Muscle of leg (tissue), 11 donors: ENCODE results near the gene CLDN4. TPM values are rescaled to one million over a fixed set of nuclear protein-coding genes. Genes with fewer than 3 reads are reported as not detected.
"Not testable (repeated sequence)": the region's sequence is repeated elsewhere in the genome, so short reads cannot be mapped to it uniquely, and the experiment has no call there.

ENCODE experiments used
- DNase-seq: peaks from one replicate; pipeline ENCODE4 v3.0.0; 2013
- H3K27ac ChIP-seq: one replicate; pipeline ENCODE4 v1.5.1; 2013; ENCODE audit warnings: mild to moderate bottlenecking, low read length, control low read depth
- H3K27me3 ChIP-seq: one replicate; pipeline ENCODE4 v1.6.1; 2013; ENCODE audit warnings: low read length; ENCODE audit not compliant: control insufficient read depth, insufficient read depth
- H3K36me3 ChIP-seq: one replicate; pipeline ENCODE4 v1.6.1; 2013; ENCODE audit warnings: low read length; ENCODE audit not compliant: control insufficient read depth, insufficient read depth
- H3K4me1 ChIP-seq: one replicate; pipeline ENCODE4 v1.6.1; 2013; ENCODE audit warnings: low read length; ENCODE audit not compliant: control insufficient read depth, insufficient read depth
- H3K4me3 ChIP-seq: one replicate; pipeline ENCODE4 v1.5.1; 2013; ENCODE audit warnings: low read length, control low read depth
- H3K9me3 ChIP-seq: replicated peaks from 2 replicates; pipeline ENCODE4 v1.6.1; 2013; ENCODE audit warnings: low read depth, low read length; ENCODE audit not compliant: control insufficient read depth
- WGBS: methylation state at CpG from one replicate; pipeline ENCODE4 v1.1.5; 2013; ENCODE audit warnings: missing lambda C conversion rate; ENCODE audit not compliant: insufficient coverage; 5-methylcytosine and 5-hydroxymethylcytosine counted together
- polyA plus RNA-seq, 8 donors: library from polyadenylated mRNA; unstranded; fragments of 120-200 nt; gene quantifications; one replicate each; pipeline versions ENCODE4 v1.2.1 to v1.2.3, GENCODE V29; 2013; ENCODE audit warnings: inconsistent platforms in 1 of 8, low replicate concordance in 1 of 8; ENCODE audit not compliant: insufficient read length in 8 of 8, insufficient read depth in 1 of 8
- total RNA-seq: library from RNA; stranded (reverse); fragments of 120-200 nt; gene quantifications from one replicate; pipeline ENCODE4 v1.2.4, GENCODE V29; 2013

Gene CLDN4
- total and polyA plus RNA-seq, 9 donors, result 0.27 to 10.9 (median 0.61) TPM

GRCh38 chr7:73801577-73801976 lies 29.2 kb upstream of the CLDN4 start:
- WGBS, result no CpG with 5 or more reads among the region's 1 CpG

GRCh38 chr7:73802459-73802858 lies 28.3 kb upstream of the CLDN4 start:
- Histone ChIP-seq H3K36me3 (no peaks in the 10 kb centered on the region), H3K4me3 (no peak overlapping the region), H3K9me3 (no peaks in the 10 kb centered on the region), H3K27ac (no peak overlapping the region), H3K27me3 (peaks cover 3% of the 10 kb centered on the region), H3K4me1 (no peaks in the 10 kb centered on the region)
- WGBS, result 100% methylated on average over 1 of the region's 4 CpGs
- DNase-seq, result no peak

More at GRCh38 chr7:73801577-73801976, 29.2 kb upstream of the CLDN4 start:
- no peaks in the 10 kb centered on the region for H3K9me3 ChIP-seq
- no peak overlapping the region for H3K27ac ChIP-seq
- no peaks in the 10 kb centered on the region for H3K4me1 ChIP-seq
- H3K4me3 ChIP-seq, result no peak overlapping the region
- peaks cover 3% of the 10 kb centered on the region for H3K27me3 ChIP-seq
- no peak for DNase-seq
- no peaks in the 10 kb centered on the region for H3K36me3 ChIP-seq

GRCh38 chr7:73809467-73809951 lies 21.3 kb upstream of the CLDN4 start:
- no peaks in the 10 kb centered on the region for H3K9me3 ChIP-seq
- peaks cover 11% of the 10 kb centered on the region for H3K27me3 ChIP-seq
- no peak for DNase-seq
- no peaks in the 10 kb centered on the region for H3K36me3 ChIP-seq
- whole genome bisulfite sequencing, result 65% methylated on average over 18 of the region's 21 CpGs
- H3K27ac ChIP-seq, result no peak overlapping the region
- no peaks in the 10 kb centered on the region for H3K4me1 ChIP-seq
- H3K4me3 ChIP-seq, result no peak overlapping the region

- no peaks in the 10 kb centered on the region for H3K4me1 ChIP-seq
- WGBS, result 0% methylated on average over 1 of the region's 4 CpGs
- H3K9me3 ChIP-seq, result no peaks in the 10 kb centered on the region
- no peak overlapping the region for H3K4me3 ChIP-seq
- H3K27me3 ChIP-seq, result peaks cover 11% of the 10 kb centered on the region
- H3K36me3 ChIP-seq, result no peaks in the 10 kb centered on the region
- H3K27ac ChIP-seq, result no peak overlapping the region
- no peak for DNase-seq
Measured at GRCh38 chr7:73810998-73811360, 19.8 kb upstream of the CLDN4 start.

- Histone ChIP-seq H3K4me1 (no peaks in the 10 kb centered on the region), H3K36me3 (no peaks in the 10 kb centered on the region), H3K27ac (no peak overlapping the region), H3K9me3 (no peaks in the 10 kb centered on the region), H3K27me3 (peaks cover 14% of the 10 kb centered on the region), H3K4me3 (no peak overlapping the region)
- no peak for DNase-seq
- WGBS, result 0% methylated on average over 6 of the region's 11 CpGs
Measured at GRCh38 chr7:73811760-73812168, 19.0 kb upstream of the CLDN4 start.

GRCh38 chr7:73812996-73813395 lies 17.8 kb upstream of the CLDN4 start:
- WGBS, result 100% methylated on average over 2 of the region's 3 CpGs
- Histone ChIP-seq H3K27me3 (peaks cover 14% of the 10 kb centered on the region), H3K9me3 (no peaks in the 10 kb centered on the region)

GRCh38 chr7:73815436-73815835 lies 15.4 kb upstream of the CLDN4 start:
- Histone ChIP-seq H3K4me1 (no peaks in the 10 kb centered on the region), H3K27me3 (peaks cover 10% of the 10 kb centered on the region), H3K36me3 (no peaks in the 10 kb centered on the region), H3K9me3 (no peaks in the 10 kb centered on the region), H3K4me3 (no peak overlapping the region), H3K27ac (no peak overlapping the region)
- DNase-seq, result no peak
- 69% methylated on average over 4 of the region's 8 CpGs for WGBS

More at GRCh38 chr7:73812996-73813395, 17.8 kb upstream of the CLDN4 start:
- no peaks in the 10 kb centered on the region for H3K36me3 ChIP-seq
- no peak for DNase-seq
- H3K4me3 ChIP-seq, result no peak overlapping the region
- no peaks in the 10 kb centered on the region for H3K4me1 ChIP-seq
- no peak overlapping the region for H3K27ac ChIP-seq

GRCh38 chr7:73817121-73817520 lies 13.7 kb upstream of the CLDN4 start:
- 82% methylated on average over 5 of the region's 6 CpGs for WGBS
- Histone ChIP-seq H3K27me3 (peaks cover 3% of the 10 kb centered on the region), H3K36me3 (no peaks in the 10 kb centered on the region), H3K9me3 (no peaks in the 10 kb centered on the region), H3K4me1 (no peaks in the 10 kb centered on the region), H3K4me3 (no peak overlapping the region), H3K27ac (no peak overlapping the region)
- DNase-seq, result no peak

- no peak overlapping the region for H3K27ac ChIP-seq
- no peaks in the 10 kb centered on the region for H3K9me3 ChIP-seq
- no peak overlapping the region for H3K4me3 ChIP-seq
- 85% methylated on average over 6 of the region's 7 CpGs for WGBS
- H3K4me1 ChIP-seq, result no peaks in the 10 kb centered on the region
- H3K27me3 ChIP-seq, result peaks cover 10% of the 10 kb centered on the region
- DNase-seq, result no peak
- H3K36me3 ChIP-seq, result no peaks in the 10 kb centered on the region
Measured at GRCh38 chr7:73820013-73820412, 10.8 kb upstream of the CLDN4 start.

- not testable (repeated sequence) for H3K27ac ChIP-seq, H3K27me3 ChIP-seq, H3K4me3 ChIP-seq, DNase-seq, H3K36me3 ChIP-seq, H3K9me3 ChIP-seq, H3K4me1 ChIP-seq
- WGBS, result 84% methylated on average over 5 of the region's 14 CpGs
Measured at GRCh38 chr7:73821597-73822285, 9.1 kb upstream of the CLDN4 start.
